Right cardiac atrium (tissue), 5 donors: ENCODE data around the gene GDPD5. TPM values are rescaled to one million over a fixed set of nuclear protein-coding genes. Genes with fewer than 3 reads are reported as not detected.
A peak's percentile ranks its signal among the peaks of the same experiment; 100 is the strongest.

Experiments
- ATAC-seq, 2 donors: fragments of 200-7000 bp; cut with Tn5 transposase; one replicate each; pipeline versions ENCODE4 v1.8.0 to v1.9.1; 2020; ENCODE audit warnings: moderate library complexity in 2 of 2, mild to moderate bottlenecking in 1 of 2
- DNase-seq, 3 donors: peaks; one replicate each; pipeline ENCODE4 v3.0.0-alpha.2; 2020
- H3K27ac ChIP-seq: one replicate; pipeline ENCODE4 v1.5.1; 2013; ENCODE audit warnings: mild to moderate bottlenecking, low read length, control low read depth, moderate library complexity
- H3K27me3 ChIP-seq: one replicate; pipeline ENCODE4 v1.6.1; 2013; ENCODE audit not compliant: control insufficient read depth, insufficient read depth
- H3K4me1 ChIP-seq: one replicate; pipeline ENCODE4 v1.6.1; 2013; ENCODE audit warnings: low read length; ENCODE audit not compliant: control insufficient read depth, insufficient read depth
- H3K4me3 ChIP-seq: one replicate; pipeline ENCODE4 v1.5.1; 2013; ENCODE audit warnings: low read length, control low read depth
- H3K9me3 ChIP-seq: one replicate; pipeline ENCODE4 v1.6.1; 2013; ENCODE audit warnings: low read length; ENCODE audit not compliant: control insufficient read depth
- WGBS: extraction: QIAGEN DNeasy Blood & Tissue Kit; methylation state at CpG from one replicate; pipeline ENCODE4 v1.1.7; 2013; 5-methylcytosine and 5-hydroxymethylcytosine counted together
- intact Hi-C, 4 donors: fragments of 100-400 bp; cut with DNase I; formaldehyde crosslinking; loops; one replicate each; pipeline versions ENCODE4 v1.11.0 to v1.14.0; 2022 to 2023
- polyA plus RNA-seq: library from polyadenylated mRNA; stranded (reverse); fragments of 200-250 nt; gene quantifications from one replicate; pipeline ENCODE4 v1.2.3, GENCODE V29; 2013
- total RNA-seq, 4 donors: library from RNA; stranded (reverse); fragmentation: NEBNext Ultra II Directional; extraction: Animal tissue kit (Norgen Biotek cat#: 25700); gene quantifications; one replicate each; pipeline ENCODE4 v1.2.1, GENCODE V29; 2021
- donor health status: healthy with polysubstance abuse.
- donor health status: DM: no; HTN: yes; CAD: no.
- donor health status: DM: no; HTN: no; CAD: no.
- donor health status: DM: no; HTN: yes; CAD: no; lungs with severe emphysema.
- donor health status: DM: yes; HTN: yes; CAD: no.

Gene GDPD5
- total and polyA plus RNA-seq, 5 donors, result 5.3 to 8.5 (median 7.8) TPM

- WGBS, result 79% methylated on average over 5 of the region's 5 CpGs
Measured at GRCh38 chr11:75509020-75509720, 16.6 kb downstream of the GDPD5 start.

GRCh38 chr11:75508051-75508561 is 17.6 kb downstream of the GDPD5 start:
- Histone ChIP-seq H3K27me3 (no peaks in the 10 kb centered on the region), H3K27ac (no peak overlapping the region), H3K9me3 (no peaks in the 10 kb centered on the region), H3K4me1 (peaks cover 7% of the 10 kb centered on the region), H3K4me3 (no peak overlapping the region)
- WGBS, result 63% methylated on average over 8 of the region's 8 CpGs
- DNase-seq, result no peak
- intact Hi-C loops, result no loop called here
- ATAC-seq, result no peak

More at GRCh38 chr11:75509020-75509720, 16.6 kb downstream of the GDPD5 start:
- H3K4me1 ChIP-seq, result peaks cover 7% of the 10 kb centered on the region
- H3K9me3 ChIP-seq, result no peaks in the 10 kb centered on the region
- no peaks in the 10 kb centered on the region for H3K27me3 ChIP-seq
- no peak overlapping the region for H3K4me3 ChIP-seq
- intact Hi-C loops, result no loop called here
- ATAC-seq, result no peak
- DNase-seq, result no peak
- no peak overlapping the region for H3K27ac ChIP-seq

- Histone ChIP-seq H3K9me3 (no peaks in the 10 kb centered on the region), H3K4me1 (peaks cover 7% of the 10 kb centered on the region), H3K27me3 (no peaks in the 10 kb centered on the region), H3K27ac (no peak overlapping the region), H3K4me3 (no peak overlapping the region)
- intact Hi-C loops, result no loop called here
- DNase-seq, result peak in 1 of 3 donors; percentile 41
- no peak for ATAC-seq
- 85% methylated on average over 3 of the region's 3 CpGs for WGBS
Measured at GRCh38 chr11:75507571-75507970, 18.2 kb downstream of the GDPD5 start.

GRCh38 chr11:75506827-75507226 is 18.9 kb downstream of the GDPD5 start:
- Histone ChIP-seq H3K4me3 (no peak overlapping the region), H3K4me1 (peaks cover 7% of the 10 kb centered on the region), H3K9me3 (no peaks in the 10 kb centered on the region), H3K27ac (no peak overlapping the region), H3K27me3 (no peaks in the 10 kb centered on the region)
- ATAC-seq, result peak in 1 of 2 donors; percentile 6
- 84% methylated on average over 6 of the region's 6 CpGs for WGBS
- DNase-seq, result no peak
- intact Hi-C loops, result no loop called here

- H3K4me3 ChIP-seq, result no peak overlapping the region
- intact Hi-C loops, result no loop called here
Measured at GRCh38 chr11:75505916-75506692, 19.6 kb downstream of the GDPD5 start.

GRCh38 chr11:75504501-75504900 is 21.2 kb downstream of the GDPD5 start:
- 90% methylated on average over 5 of the region's 5 CpGs for WGBS
- Histone ChIP-seq H3K9me3 (no peaks in the 10 kb centered on the region), H3K27me3 (no peaks in the 10 kb centered on the region), H3K27ac (no peak overlapping the region), H3K4me1 (peaks cover 10% of the 10 kb centered on the region), H3K4me3 (no peak overlapping the region)
- DNase-seq, result no peak
- intact Hi-C loops, result no loop called here
- ATAC-seq, result no peak

More at GRCh38 chr11:75505916-75506692, 19.6 kb downstream of the GDPD5 start:
- Histone ChIP-seq H3K27me3 (no peaks in the 10 kb centered on the region), H3K9me3 (no peaks in the 10 kb centered on the region), H3K27ac (peak overlapping the region; percentile 14), H3K4me1 (peaks cover 7% of the 10 kb centered on the region)
- ATAC-seq (peak; percentile 50 to 76), DNase-seq (peak; percentile 40 to 73 (median 66))
- 50% methylated on average over 11 of the region's 11 CpGs for WGBS

- WGBS, result 91% methylated on average over 5 of the region's 5 CpGs
- Histone ChIP-seq H3K4me3 (no peak overlapping the region), H3K9me3 (no peaks in the 10 kb centered on the region), H3K27me3 (no peaks in the 10 kb centered on the region), H3K27ac (no peak overlapping the region), H3K4me1 (peaks cover 10% of the 10 kb centered on the region)
- no peak for DNase-seq
- intact Hi-C loops, result no loop called here
- ATAC-seq, result no peak
Measured at GRCh38 chr11:75503531-75504099, 22.1 kb downstream of the GDPD5 start.

GRCh38 chr11:75502138-75502537 is 23.6 kb downstream of the GDPD5 start:
- ATAC-seq, result no peak
- WGBS, result 75% methylated on average over 1 of the region's 1 CpG

GRCh38 chr11:75500742-75501141 is 25.0 kb downstream of the GDPD5 start:
- H3K27me3 ChIP-seq, result no peaks in the 10 kb centered on the region
- H3K9me3 ChIP-seq, result no peaks in the 10 kb centered on the region
- WGBS, result 94% methylated on average over 4 of the region's 4 CpGs
- ATAC-seq, result no peak
- no peak for DNase-seq
- no peak overlapping the region for H3K4me3 ChIP-seq
- H3K27ac ChIP-seq, result no peak overlapping the region
- H3K4me1 ChIP-seq, result peaks cover 6% of the 10 kb centered on the region
- intact Hi-C loops, result no loop called here

More at GRCh38 chr11:75502138-75502537, 23.6 kb downstream of the GDPD5 start:
- H3K9me3 ChIP-seq, result no peaks in the 10 kb centered on the region
- peaks cover 5% of the 10 kb centered on the region for H3K4me1 ChIP-seq
- intact Hi-C loops, result no loop called here
- no peaks in the 10 kb centered on the region for H3K27me3 ChIP-seq
- H3K27ac ChIP-seq, result no peak overlapping the region
- H3K4me3 ChIP-seq, result no peak overlapping the region
- no peak for DNase-seq

- peak; percentile 71 to 74 for ATAC-seq
- Histone ChIP-seq H3K4me1 (peaks cover 6% of the 10 kb centered on the region), H3K27me3 (no peaks in the 10 kb centered on the region), H3K9me3 (no peaks in the 10 kb centered on the region), H3K4me3 (no peak overlapping the region), H3K27ac (peak overlapping the region; percentile 14)
- intact Hi-C loops, result no loop called here
- DNase-seq, result peak; percentile 43 to 78 (median 65)
- 69% methylated on average over 8 of the region's 8 CpGs for WGBS
Measured at GRCh38 chr11:75499423-75500190, 26.1 kb downstream of the GDPD5 start.
